Thyroid gland (tissue), 4 donors: ENCODE data around the gene FAM180B. TPM values are rescaled to one million over a fixed set of nuclear protein-coding genes. Genes with fewer than 3 reads are reported as not detected.

ENCODE experiments used
- DNase-seq, 2 donors: peaks; one replicate each; pipeline ENCODE4 v3.0.0-alpha.2; 2019
- H3K27ac ChIP-seq, 3 donors: fragments of 200-600 bp; sonication (generic); 1 replicate in 2 of 3; 2 replicates in 1 of 3; pipeline ENCODE4 v1.5.1; 2016 to 2019; ENCODE audit warnings: mild to moderate bottlenecking in 1 of 3, moderate library complexity in 1 of 3
- H3K27me3 ChIP-seq: fragments of 200-600 bp; sonication (generic); one replicate; pipeline ENCODE4 v1.5.1; 2019
- H3K36me3 ChIP-seq, 2 donors: fragments of 200-600 bp; sonication (generic); one replicate each; pipeline ENCODE4 v1.5.1; 2016 to 2019
- H3K4me1 ChIP-seq, 2 donors: fragments of 200-600 bp; sonication (generic); one replicate each; pipeline ENCODE4 v1.5.1; 2017 to 2019
- H3K4me3 ChIP-seq, 3 donors: fragments of 200-600 bp; sonication (generic); replicated peaks in 1 of 3; 1 replicate in 2 of 3; 2 replicates in 1 of 3; pipeline ENCODE4 v1.5.1; 2016; ENCODE audit warnings: mild to moderate bottlenecking in 1 of 3
- H3K9me3 ChIP-seq: fragments of 200-600 bp; sonication (generic); one replicate; pipeline ENCODE4 v1.5.1; 2017
- POLR2A ChIP-seq, 2 donors: fragments of 450-650 bp; IDR thresholded peaks; one replicate each; pipeline ENCODE4 v1.6.1; 2017; ENCODE audit warnings: antibody characterized with exemption in 2 of 2, mild to moderate bottlenecking in 2 of 2, moderate library complexity in 1 of 2
- WGBS, 2 donors: methylation state at CpG; one replicate each; pipeline ENCODE4 v1.1.5; 2017; 5-methylcytosine and 5-hydroxymethylcytosine counted together
- intact Hi-C: fragments of 100-400 bp; cut with DNase I; formaldehyde crosslinking; loops from one replicate; pipeline ENCODE4 v1.15.1; 2023
- total RNA-seq, 4 donors: library from RNA; depleted of rRNA; stranded (reverse); fragments of >200 nt; gene quantifications; one replicate each; pipeline ENCODE4 v1.2.3, GENCODE V29; 2016
- TF ChIP-seq, protein P1 (sequence below), 6 experiments: fragments of 200-600 bp in 3 of 6; fragments of 450-650 bp in 3 of 6; sonication (generic) in 3 of 6; IDR thresholded peaks; one replicate each; pipeline ENCODE4 v1.5.1; 2016 to 2019; ENCODE audit warnings: antibody characterized with exemption in 6 of 6, mild to moderate bottlenecking in 2 of 6, inconsistent platforms in 1 of 6, moderate library complexity in 1 of 6

FAM180B gene
- total RNA-seq, 4 donors from 2014 or later: 0.83 to 3.1 (median 1.4) TPM

DNA sequence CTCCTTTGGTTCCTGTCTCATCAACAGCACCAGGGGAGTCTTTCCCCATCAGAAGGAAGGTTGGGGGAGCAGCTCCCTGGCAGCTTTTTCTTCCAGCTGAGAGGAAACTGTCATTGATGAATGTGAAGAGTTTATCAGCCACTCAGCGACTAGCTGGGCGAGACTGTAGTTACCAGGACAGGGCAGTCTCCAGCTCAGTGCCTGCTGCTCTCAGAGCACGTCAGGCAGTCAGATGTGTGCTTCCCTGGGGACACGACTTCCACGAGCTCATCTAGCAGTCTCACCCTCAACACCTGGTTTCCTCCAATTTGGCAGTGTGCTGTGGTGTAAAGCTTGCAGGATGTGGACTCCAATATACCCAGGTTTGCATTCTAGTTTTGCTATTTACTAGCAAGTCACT lies 20.3 kb downstream of the FAM180B start:
- H3K4me3 ChIP-seq: no peak overlapping the region
- TF ChIP-seq, protein P1, sequence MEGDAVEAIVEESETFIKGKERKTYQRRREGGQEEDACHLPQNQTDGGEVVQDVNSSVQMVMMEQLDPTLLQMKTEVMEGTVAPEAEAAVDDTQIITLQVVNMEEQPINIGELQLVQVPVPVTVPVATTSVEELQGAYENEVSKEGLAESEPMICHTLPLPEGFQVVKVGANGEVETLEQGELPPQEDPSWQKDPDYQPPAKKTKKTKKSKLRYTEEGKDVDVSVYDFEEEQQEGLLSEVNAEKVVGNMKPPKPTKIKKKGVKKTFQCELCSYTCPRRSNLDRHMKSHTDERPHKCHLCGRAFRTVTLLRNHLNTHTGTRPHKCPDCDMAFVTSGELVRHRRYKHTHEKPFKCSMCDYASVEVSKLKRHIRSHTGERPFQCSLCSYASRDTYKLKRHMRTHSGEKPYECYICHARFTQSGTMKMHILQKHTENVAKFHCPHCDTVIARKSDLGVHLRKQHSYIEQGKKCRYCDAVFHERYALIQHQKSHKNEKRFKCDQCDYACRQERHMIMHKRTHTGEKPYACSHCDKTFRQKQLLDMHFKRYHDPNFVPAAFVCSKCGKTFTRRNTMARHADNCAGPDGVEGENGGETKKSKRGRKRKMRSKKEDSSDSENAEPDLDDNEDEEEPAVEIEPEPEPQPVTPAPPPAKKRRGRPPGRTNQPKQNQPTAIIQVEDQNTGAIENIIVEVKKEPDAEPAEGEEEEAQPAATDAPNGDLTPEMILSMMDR (IDR thresholded peaks at IDR 0.05): no peak
- peak in 1 of 2 donors; percentile 28 for TF ChIP-seq POLR2A (IDR thresholded peaks at IDR 0.05)
- H3K4me1 ChIP-seq: peaks cover 0 to 21% of the 10 kb centered on the region in 2 donors
- intact Hi-C loops: no loop called here
- no peaks in the 10 kb centered on the region for H3K36me3 ChIP-seq
- peak overlapping the region in 2 of 3 donors; percentile 40 to 72 for H3K27ac ChIP-seq
- peak; percentile 64 to 78 for DNase-seq
- H3K9me3 ChIP-seq: no peaks in the 10 kb centered on the region
- no peaks in the 10 kb centered on the region for H3K27me3 ChIP-seq
- 15 to 20% methylated on average over 5 of the region's 5 CpGs for WGBS, 2 donors

DNA sequence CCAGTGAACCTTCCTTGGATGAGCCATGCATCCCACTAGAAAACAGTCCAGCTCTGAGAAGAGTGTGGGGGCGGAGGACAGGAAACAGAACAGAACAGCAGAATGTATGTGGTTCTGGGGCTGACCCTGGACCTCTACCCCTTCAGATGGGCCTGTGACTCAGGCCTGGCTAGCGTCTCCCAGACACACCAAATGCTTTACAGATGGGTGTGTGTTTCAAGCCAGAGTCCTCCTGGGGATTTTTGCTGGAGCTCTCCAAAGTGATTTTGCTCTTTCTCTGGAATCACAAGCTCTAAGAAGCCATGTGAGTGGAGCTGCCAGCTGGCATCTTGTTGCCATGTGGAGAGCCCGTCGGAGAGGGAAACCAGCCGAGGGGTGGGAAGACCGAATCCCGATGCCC lies 20.9 kb downstream of the FAM180B start:
- Histone ChIP-seq H3K27me3 (no peaks in the 10 kb centered on the region), H3K27ac (peak overlapping the region in 2 of 3 donors; percentile 40 to 72), H3K4me1 (peaks cover 0 to 21% of the 10 kb centered on the region in 2 donors), H3K9me3 (no peaks in the 10 kb centered on the region), H3K36me3 (no peaks in the 10 kb centered on the region), H3K4me3 (no peak overlapping the region)
- intact Hi-C loops: no loop called here
- peak; percentile 56 to 87 for DNase-seq
- TF ChIP-seq, protein P1 (IDR thresholded peaks at IDR 0.05): no peak
- TF ChIP-seq POLR2A (IDR thresholded peaks at IDR 0.05): no peak
- WGBS, 2 donors: 25 to 60% methylated on average over 7 of the region's 7 CpGs

GRCh38 chr11:47609675-47610074 lies 23.2 kb downstream of the FAM180B start:
- intact Hi-C loops: no loop called here
- Histone ChIP-seq H3K9me3 (no peaks in the 10 kb centered on the region), H3K4me3 (no peak overlapping the region), H3K27ac (no peak overlapping the region), H3K36me3 (no peaks in the 10 kb centered on the region), H3K4me1 (peaks cover 0 to 21% of the 10 kb centered on the region in 2 donors), H3K27me3 (no peaks in the 10 kb centered on the region)
- TF ChIP-seq POLR2A (IDR thresholded peaks at IDR 0.05): no peak
- TF ChIP-seq, protein P1 (IDR thresholded peaks at IDR 0.05): no peak
- DNase-seq: no peak
- WGBS, 2 donors: 69 to 83% methylated on average over 3 of the region's 3 CpGs

- H3K36me3 ChIP-seq: no peaks in the 10 kb centered on the region
- H3K27me3 ChIP-seq: no peaks in the 10 kb centered on the region
- 65 to 79% methylated on average over 5 to 6 of the region's 6 CpGs for WGBS, 2 donors
- H3K4me3 ChIP-seq: no peak overlapping the region
- H3K4me1 ChIP-seq: peaks cover 0 to 21% of the 10 kb centered on the region in 2 donors
- H3K9me3 ChIP-seq: no peaks in the 10 kb centered on the region
- intact Hi-C loops: no loop called here
- no peak overlapping the region for H3K27ac ChIP-seq
- no peak for DNase-seq
- TF ChIP-seq, protein P1 (IDR thresholded peaks at IDR 0.05): no peak
- no peak for TF ChIP-seq POLR2A (IDR thresholded peaks at IDR 0.05)
Measured at GRCh38 chr11:47611348-47611794, 24.9 kb downstream of the FAM180B start.

GRCh38 chr11:47615249-47615648 lies 28.8 kb downstream of the FAM180B start:
- Histone ChIP-seq H3K27me3 (no peaks in the 10 kb centered on the region), H3K9me3 (no peaks in the 10 kb centered on the region), H3K4me1 (peaks cover 16 to 25% of the 10 kb centered on the region in 2 donors), H3K4me3 (no peak overlapping the region), H3K36me3 (peaks cover under 1 to 8% of the 10 kb centered on the region in 2 donors), H3K27ac (no peak overlapping the region)
- DNase-seq: no peak
- no peak for TF ChIP-seq POLR2A (IDR thresholded peaks at IDR 0.05)
- TF ChIP-seq, protein P1 (IDR thresholded peaks at IDR 0.05): no peak
- intact Hi-C loops: no loop called here
